WERI-Rb-1 (cell line): ENCODE measurements around the gene CARNS1.
A peak's percentile ranks its signal among the peaks of the same experiment; 100 is the strongest.

ENCODE experiments used
- DNase-seq: peaks from one replicate; pipeline ENCODE4 v3.0.0-alpha.2; 2020
- H3K27ac ChIP-seq: fragments of 250-450 bp; sonication (Bioruptor Pico); 2 replicates; pipeline ENCODE4 v1.5.1; 2020; ENCODE audit warnings: mild to moderate bottlenecking, moderate library complexity
- H3K27me3 ChIP-seq: fragments of 250-450 bp; sonication (Bioruptor Pico); 2 replicates; pipeline ENCODE4 v1.5.1; 2021; ENCODE audit warnings: mild to moderate bottlenecking, low read depth, moderate library complexity; ENCODE audit not compliant: insufficient read depth, severe bottlenecking
- H3K36me3 ChIP-seq: fragments of 250-450 bp; sonication (Bioruptor Pico); 2 replicates; pipeline ENCODE4 v1.5.1; 2020; ENCODE audit warnings: mild to moderate bottlenecking, moderate library complexity
- H3K4me3 ChIP-seq: 2 replicates; pipeline ENCODE4 v1.5.1; 2011; ENCODE audit warnings: low read depth, mild to moderate bottlenecking, control low read depth, low read length
- H3K9me3 ChIP-seq: fragments of 250-450 bp; sonication (Bioruptor Pico); 2 replicates; pipeline ENCODE4 v1.5.1; 2021; ENCODE audit warnings: mild to moderate bottlenecking, moderate library complexity; ENCODE audit not compliant: severe bottlenecking
- CTCF ChIP-seq: IDR thresholded peaks from 2 replicates; pipeline ENCODE4 v1.5.1; 2011; ENCODE audit warnings: low read depth, mild to moderate bottlenecking, control low read depth, inconsistent platforms, low read length

The CARNS1 gene

DNA sequence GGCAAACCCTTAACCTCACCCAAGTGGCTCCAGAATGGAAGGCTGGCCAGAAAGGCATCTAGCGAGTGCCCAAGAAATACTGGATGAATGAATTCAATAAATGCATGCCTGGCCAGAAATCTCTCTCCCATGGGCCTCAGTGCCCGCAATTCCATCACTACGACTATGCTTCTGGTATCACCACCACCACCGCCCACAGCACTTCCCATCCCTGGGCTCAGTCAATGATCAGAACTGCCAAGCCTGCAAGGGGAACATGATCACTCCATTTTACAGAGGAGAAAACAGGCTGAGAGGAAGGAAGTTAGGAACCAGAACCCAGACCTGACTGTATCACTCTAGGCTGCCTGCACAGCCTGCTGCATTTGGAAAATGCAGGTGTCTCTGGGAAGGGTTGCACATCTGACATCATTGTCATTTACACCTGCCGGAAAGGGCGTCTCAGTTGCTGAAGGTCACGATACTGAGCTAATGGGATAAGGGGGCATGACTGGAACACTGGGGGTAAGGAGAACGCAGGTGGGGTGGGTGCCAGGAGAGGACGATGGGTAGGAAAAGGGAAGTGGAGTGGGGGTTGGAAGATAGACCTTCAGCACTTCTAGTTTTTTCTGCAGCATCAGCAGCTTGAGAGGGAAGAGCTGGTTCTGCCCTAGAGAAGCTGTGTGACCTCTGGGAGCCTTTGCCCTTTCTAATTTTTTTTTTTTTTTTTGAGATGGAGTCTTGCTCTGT, 33.8 kb downstream of the CARNS1 start:
- Histone ChIP-seq H3K36me3 (no peaks in the 10 kb centered on the region), H3K4me3 (no peak overlapping the region), H3K27ac (no peak overlapping the region), H3K27me3 (no peaks in the 10 kb centered on the region), H3K9me3 (no peaks in the 10 kb centered on the region)
- TF ChIP-seq CTCF: no peak
- DNase-seq: no peak

DNA sequence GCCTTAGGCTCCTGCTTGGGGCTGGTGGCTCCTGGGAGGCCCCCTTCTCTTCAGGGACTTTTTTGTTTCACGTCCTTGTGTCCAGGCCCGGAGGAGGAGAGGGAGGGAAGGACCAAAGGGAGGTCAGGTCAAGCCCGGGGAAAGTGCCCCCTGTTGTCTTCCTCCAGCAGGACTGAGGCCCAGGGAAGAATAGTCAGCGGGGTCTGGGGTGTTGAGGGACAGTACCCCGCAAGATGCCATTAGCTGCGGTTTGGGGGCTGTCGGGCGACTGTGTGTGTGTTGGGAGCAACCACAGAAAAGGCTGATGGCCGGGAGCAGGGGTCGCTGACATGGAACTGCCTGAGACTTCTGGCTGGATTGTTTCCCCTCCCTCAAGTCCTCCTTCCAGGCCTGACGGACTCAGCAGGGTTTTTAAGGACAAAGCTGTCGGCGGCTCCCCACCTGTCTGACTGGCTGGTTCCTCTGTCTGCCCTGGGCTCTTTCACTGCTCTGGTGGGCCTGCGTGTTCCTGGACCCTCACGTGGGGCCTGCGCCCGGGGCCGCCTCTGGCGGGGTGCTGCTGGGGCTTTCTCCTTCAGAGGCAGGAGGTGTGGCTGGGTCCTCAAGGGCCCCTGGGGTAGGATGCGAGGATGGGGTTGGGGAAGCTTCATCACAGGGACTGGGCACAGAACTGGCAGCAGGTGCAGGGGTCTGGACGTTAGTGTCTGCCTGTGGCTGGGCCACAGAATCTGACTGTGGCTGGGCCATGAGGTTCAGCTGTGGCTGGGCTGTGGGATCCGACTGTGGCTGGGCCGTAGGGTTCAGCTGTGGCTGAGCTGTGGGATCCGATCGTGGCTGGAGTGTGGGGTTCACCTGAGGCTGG, 35.5 kb downstream of the CARNS1 start:
- no peak for DNase-seq
- Histone ChIP-seq H3K4me3 (no peak overlapping the region), H3K36me3 (no peaks in the 10 kb centered on the region), H3K27ac (no peak overlapping the region), H3K27me3 (no peaks in the 10 kb centered on the region), H3K9me3 (no peaks in the 10 kb centered on the region)
- no peak for TF ChIP-seq CTCF

- Histone ChIP-seq H3K27me3 (no peaks in the 10 kb centered on the region), H3K27ac (no peak overlapping the region), H3K9me3 (no peaks in the 10 kb centered on the region), H3K36me3 (no peaks in the 10 kb centered on the region), H3K4me3 (no peak overlapping the region)
- no peak for TF ChIP-seq CTCF
- no peak for DNase-seq
Observed at GRCh38 chr11:67451658-67451976, 36.1 kb downstream of the CARNS1 start.

DNA sequence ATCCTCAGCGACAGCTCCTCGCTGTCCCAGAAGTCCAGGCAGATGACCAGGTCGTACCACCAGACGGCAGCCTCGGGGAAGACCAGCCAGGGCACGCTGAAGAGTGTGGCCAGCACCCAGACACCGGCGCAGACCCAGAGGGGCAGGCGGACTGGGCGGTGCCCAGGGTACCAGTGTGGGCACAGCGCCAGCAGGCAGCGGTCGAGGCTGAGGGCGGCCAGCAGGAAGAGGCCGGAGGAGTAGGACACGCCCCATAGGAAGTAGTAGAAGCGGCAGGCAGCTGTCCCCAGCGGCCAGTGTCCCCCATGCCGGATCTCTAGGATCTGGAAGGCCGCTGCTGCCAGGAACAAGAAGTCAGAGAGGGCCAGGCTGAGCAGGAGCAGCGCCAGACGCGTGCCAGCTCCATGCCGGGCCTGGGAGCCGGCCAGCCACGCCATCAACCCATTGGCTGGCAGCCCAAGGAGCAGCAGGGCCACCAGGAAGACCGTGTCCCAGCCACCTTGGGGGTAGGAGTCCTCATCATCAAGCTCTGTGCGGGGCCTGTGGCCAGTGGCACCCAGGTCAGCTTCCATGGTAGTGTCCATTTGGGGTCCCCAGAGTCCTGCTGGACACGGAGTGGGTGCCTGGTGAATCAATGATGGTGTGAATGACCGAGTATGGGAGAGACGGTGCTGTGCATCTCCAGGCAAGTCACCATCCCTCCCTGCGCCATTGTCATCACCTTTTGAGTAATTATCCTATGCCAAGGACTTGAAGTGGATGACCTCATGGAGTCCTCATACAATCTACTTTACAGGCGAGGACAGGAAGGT, 36.9 kb downstream of the CARNS1 start, which contains the start of gene GPR152:
Gene GPR152 (minus strand): TSS at position 589 of the 812 bp plus-strand sequence. CDS start 5 bp downstream, at position 584.
- no peaks in the 10 kb centered on the region for H3K36me3 ChIP-seq
- no peak within 1 kb of the TSS for H3K27ac ChIP-seq
- no peak for DNase-seq
- H3K9me3 ChIP-seq: no peaks in the 10 kb centered on the region
- H3K4me3 ChIP-seq: no peak within 1 kb of the TSS
- no peak for TF ChIP-seq CTCF
- no peaks in the 10 kb centered on the region for H3K27me3 ChIP-seq

DNA sequence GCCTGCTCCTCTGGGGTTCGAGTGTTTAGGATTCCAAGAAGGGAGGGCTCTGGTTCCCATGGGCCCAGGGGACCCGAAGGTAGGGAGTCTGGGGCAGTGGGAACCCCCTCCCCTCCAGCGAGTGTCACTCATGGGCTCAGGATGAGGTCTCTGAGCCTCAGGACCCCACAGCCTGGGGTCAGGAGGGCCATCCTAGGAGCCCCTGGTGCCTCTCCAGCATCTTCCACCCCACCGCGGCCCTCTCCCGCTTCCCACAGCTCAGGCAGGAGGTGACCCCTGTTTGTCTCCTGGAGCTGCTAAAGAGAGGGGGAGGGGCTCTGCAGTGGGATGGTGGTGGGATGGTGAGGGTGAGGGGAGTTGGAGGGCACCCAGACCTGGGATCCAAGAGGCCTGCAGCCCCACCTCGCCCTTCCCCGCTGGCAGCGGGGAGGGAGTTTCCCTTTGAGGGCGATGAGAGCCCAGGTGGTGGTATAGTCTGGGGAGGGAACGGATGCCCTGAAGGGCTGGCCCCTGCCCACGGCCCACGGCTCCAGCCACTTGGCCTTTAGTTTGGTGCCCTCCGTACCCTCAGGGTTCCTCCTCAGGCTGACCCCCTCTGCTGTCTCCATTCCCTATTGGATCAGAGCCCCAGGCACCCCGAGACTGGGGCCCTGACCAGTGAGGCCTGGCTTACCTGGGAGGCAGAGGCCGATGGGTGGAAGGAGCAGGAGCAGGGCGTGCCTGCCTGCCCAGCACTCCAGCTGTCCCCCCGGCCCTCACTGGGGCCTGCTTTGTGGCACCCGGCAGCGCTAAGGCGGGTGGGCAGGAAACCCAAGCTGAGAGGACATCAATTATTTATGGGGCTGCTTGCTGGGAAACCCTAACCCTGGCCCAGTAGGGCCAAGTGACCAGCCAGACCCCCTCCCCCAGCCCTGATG, 38.6 kb downstream of the CARNS1 start:
- Histone ChIP-seq H3K27me3 (no peaks in the 10 kb centered on the region), H3K9me3 (no peaks in the 10 kb centered on the region), H3K4me3 (no peak overlapping the region), H3K27ac (peak overlapping the region; percentile 48), H3K36me3 (no peaks in the 10 kb centered on the region)
- no peak for DNase-seq
- TF ChIP-seq CTCF: no peak
